ENCODE measurements around the gene ZFP36.
"Not testable (repeated sequence)": the region's sequence is repeated elsewhere in the genome, so short reads cannot be mapped to it uniquely, and the experiment has no call there.

ZFP36 gene

GRCh38 chr19:39445196-39446111, 38.8 kb downstream of the ZFP36 start, which contains the start of gene SUPT5H:
TSS of gene SUPT5H (plus strand) at chr19:39445582. CDS start at chr19:39445891, 309 bp downstream.
- H3K9ac ChIP-seq (ENCODE audit: low read length), result peak within 1 kb of the TSS; percentile 99
- no peaks in the 10 kb centered on the region for H3K9me3 ChIP-seq (ENCODE audit: low read length)
- peaks cover 19% of the 10 kb centered on the region for H3K36me3 ChIP-seq (ENCODE audit: insufficient read depth, low read length)
- peak within 1 kb of the TSS; percentile 80 to 99 for H3K4me3 ChIP-seq (ENCODE audit: low read depth in 1 of 2, low read length in 2 of 2)
- H3K27ac ChIP-seq (ENCODE audit: low read depth, low read length), result peak within 1 kb of the TSS; percentile 88
- H3K4me1 ChIP-seq (ENCODE audit: insufficient read depth, low read length), result peaks cover 31% of the 10 kb centered on the region
- H3K27me3 ChIP-seq (ENCODE audit: control insufficient read depth in 1 of 2, insufficient read depth in 2 of 2, low read length in 2 of 2), result no peaks in the 10 kb centered on the region

GRCh38 chr19:39446365-39447084, 39.9 kb downstream of the ZFP36 start:
- Histone ChIP-seq H3K27ac (ENCODE audit: low read depth, low read length) (peak overlapping the region; percentile 88), H3K27me3 (ENCODE audit: control insufficient read depth in 1 of 2, insufficient read depth in 2 of 2, low read length in 2 of 2) (no peaks in the 10 kb centered on the region), H3K4me1 (ENCODE audit: insufficient read depth, low read length) (peaks cover 31% of the 10 kb centered on the region), H3K9ac (ENCODE audit: low read length) (peak overlapping the region; percentile 99), H3K9me3 (ENCODE audit: low read length) (no peaks in the 10 kb centered on the region), H3K4me3 (ENCODE audit: low read depth in 1 of 2, low read length in 2 of 2) (peak overlapping the region; percentile 80 to 99), H3K36me3 (ENCODE audit: insufficient read depth, low read length) (peaks cover 19% of the 10 kb centered on the region)

GRCh38 chr19:39448271-39448670, 41.6 kb downstream of the ZFP36 start:
- H3K9me3 ChIP-seq (ENCODE audit: low read length), result no peaks in the 10 kb centered on the region
- no peak overlapping the region for H3K27ac ChIP-seq (ENCODE audit: low read depth, low read length)
- H3K36me3 ChIP-seq (ENCODE audit: insufficient read depth, low read length), result peaks cover 23% of the 10 kb centered on the region
- H3K4me1 ChIP-seq (ENCODE audit: insufficient read depth, low read length), result peaks cover 31% of the 10 kb centered on the region
- no peak overlapping the region for H3K9ac ChIP-seq (ENCODE audit: low read length)
- H3K4me3 ChIP-seq (ENCODE audit: low read depth in 1 of 2, low read length in 2 of 2), result no peak overlapping the region
- H3K27me3 ChIP-seq (ENCODE audit: control insufficient read depth in 1 of 2, insufficient read depth in 2 of 2, low read length in 2 of 2), result no peaks in the 10 kb centered on the region

GRCh38 chr19:39449116-39449797, 42.6 kb downstream of the ZFP36 start:
- Histone ChIP-seq H3K9ac (ENCODE audit: low read length) (no peak overlapping the region), H3K27me3 (ENCODE audit: control insufficient read depth in 1 of 2, insufficient read depth in 2 of 2, low read length in 2 of 2) (no peaks in the 10 kb centered on the region), H3K4me1 (ENCODE audit: insufficient read depth, low read length) (peaks cover 31% of the 10 kb centered on the region), H3K4me3 (ENCODE audit: low read depth in 1 of 2, low read length in 2 of 2) (no peak overlapping the region), H3K9me3 (ENCODE audit: low read length) (no peaks in the 10 kb centered on the region), H3K27ac (ENCODE audit: low read depth, low read length) (no peak overlapping the region), H3K36me3 (ENCODE audit: insufficient read depth, low read length) (peaks cover 33% of the 10 kb centered on the region)

GRCh38 chr19:39451257-39451656, 44.6 kb downstream of the ZFP36 start:
- H3K27ac ChIP-seq (ENCODE audit: low read depth, low read length); H3K4me3 ChIP-seq (ENCODE audit: low read depth in 1 of 2, low read length in 2 of 2); H3K9me3 ChIP-seq (ENCODE audit: low read length); H3K9ac ChIP-seq (ENCODE audit: low read length); H3K27me3 ChIP-seq (ENCODE audit: control insufficient read depth in 1 of 2, insufficient read depth in 2 of 2, low read length in 2 of 2): not testable (repeated sequence)
- peaks cover 25% of the 10 kb centered on the region for H3K4me1 ChIP-seq (ENCODE audit: insufficient read depth, low read length)
- peaks cover 40% of the 10 kb centered on the region for H3K36me3 ChIP-seq (ENCODE audit: insufficient read depth, low read length)
